ENCODE data around the gene FBXW10.
"Not testable (repeated sequence)": the region's sequence is repeated elsewhere in the genome, so short reads cannot be mapped to it uniquely, and the experiment has no call there.

Gene FBXW10

DNA sequence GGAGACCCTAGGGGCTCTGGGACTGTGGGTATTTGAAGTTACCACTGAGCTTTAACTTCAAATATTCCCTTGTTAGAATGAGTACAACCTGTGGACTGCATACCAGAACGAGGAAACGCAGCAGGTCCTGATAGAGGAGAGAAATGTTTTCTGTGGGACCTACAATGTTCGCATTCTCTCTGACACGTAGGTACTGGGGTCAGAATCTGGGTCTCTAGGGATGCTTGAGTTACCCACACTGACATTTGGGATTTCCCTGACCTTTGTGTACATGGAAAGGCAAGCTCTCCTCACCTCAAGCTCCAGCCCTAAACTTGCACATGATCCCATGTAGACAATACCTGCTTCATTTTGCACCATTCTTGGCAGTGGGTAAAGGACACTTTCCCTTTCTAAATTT is 12.1 kb downstream of the FBXW10 start:
- not testable (repeated sequence) for DNase-seq

GRCh38 chr17:18757368-18758044 is 13.7 kb downstream of the FBXW10 start:
- DNase-seq, result not testable (repeated sequence)

DNA sequence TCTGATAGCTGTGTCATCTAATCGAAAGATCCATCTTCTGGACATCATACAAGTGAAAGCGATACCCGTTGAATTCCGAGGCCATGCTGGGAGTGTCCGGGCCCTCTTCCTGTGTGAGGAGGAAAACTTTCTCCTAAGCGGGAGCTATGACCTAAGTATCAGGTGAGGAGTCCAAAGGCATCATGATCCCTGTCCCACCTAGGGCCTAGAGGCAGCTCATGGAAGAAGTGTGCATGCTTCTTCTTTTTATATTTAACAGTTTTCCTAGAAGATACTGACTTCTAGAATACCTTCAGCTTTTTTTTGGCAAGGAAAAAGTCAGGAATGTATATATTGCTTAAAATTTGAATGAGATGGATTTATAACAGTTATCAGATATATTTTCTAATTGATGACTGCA is 14.5 kb downstream of the FBXW10 start:
- DNase-seq, result not testable (repeated sequence)

- DNase-seq, result not testable (repeated sequence)
Measured at GRCh38 chr17:18760221-18760620, 16.4 kb downstream of the FBXW10 start.

DNA sequence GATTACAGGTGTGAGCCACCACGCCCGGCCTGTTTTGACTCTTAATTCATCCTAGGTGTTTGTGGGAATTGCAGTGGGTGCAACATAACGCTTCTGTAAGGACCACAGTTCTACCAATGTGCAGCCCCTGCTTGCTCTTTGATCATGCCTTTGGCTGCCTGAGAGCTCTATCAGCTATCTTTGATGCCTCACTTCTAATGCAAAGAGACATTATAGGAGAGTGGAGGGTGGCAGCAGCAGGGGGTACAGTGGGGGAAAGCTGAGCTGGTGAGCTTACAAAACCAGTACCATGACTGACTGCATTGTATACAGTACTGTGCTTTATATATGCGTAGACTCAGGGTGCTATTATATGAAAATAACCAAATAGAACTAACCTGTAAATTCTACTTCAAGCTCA is 26.7 kb downstream of the FBXW10 start:
- not testable (repeated sequence) for DNase-seq

DNA sequence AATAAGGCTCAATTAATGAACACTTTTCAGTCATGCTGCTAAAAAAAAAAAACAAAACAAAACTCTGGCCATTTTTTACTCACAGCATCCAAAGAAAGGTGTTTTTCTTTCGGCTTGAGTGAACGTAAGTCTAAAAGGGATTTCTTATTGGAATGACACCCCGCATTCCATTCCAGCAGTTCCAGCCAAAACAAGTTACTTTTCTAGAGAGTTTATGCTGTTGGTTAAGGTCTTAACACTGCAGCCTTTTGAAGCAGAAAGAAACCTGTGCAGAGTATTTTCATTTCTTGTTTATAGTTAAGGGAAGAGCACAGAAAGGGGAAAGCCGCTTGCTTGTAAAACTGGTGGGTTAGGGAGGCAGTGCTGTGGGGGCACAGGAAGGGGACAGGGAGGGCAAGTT is 27.2 kb downstream of the FBXW10 start:
- DNase-seq, result not testable (repeated sequence)

GRCh38 chr17:18772471-18772870 is 28.6 kb downstream of the FBXW10 start:
- no peak for DNase-seq

- DNase-seq, result peak; percentile 98
Measured at GRCh38 chr17:18780991-18781718, 37.3 kb downstream of the FBXW10 start, which contains the start of gene TVP23B. Gene TVP23B, plus strand, starts transcription at chr17:18781183. Its CDS starts 111 bp downstream, at chr17:18781294.

DNA sequence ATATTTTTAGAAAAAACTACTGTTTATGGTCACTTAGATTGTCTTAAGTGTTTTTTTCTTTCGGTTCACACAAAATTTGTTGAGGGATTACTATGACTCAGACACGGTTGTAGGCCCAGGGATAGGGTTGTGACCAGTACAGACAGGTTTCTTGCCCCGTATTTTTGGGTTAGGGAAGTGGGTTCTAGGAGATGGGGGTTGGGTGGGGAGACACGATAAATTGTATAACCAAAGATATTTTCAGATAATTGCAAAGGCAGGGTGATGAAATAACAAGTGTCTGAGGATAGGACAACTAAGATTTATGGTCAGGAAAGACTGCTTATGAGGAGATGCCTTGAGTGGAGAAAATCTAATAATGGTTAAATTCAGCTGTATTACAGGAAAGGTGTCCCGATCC is 38.0 kb downstream of the FBXW10 start:
- not testable (repeated sequence) for DNase-seq

DNA sequence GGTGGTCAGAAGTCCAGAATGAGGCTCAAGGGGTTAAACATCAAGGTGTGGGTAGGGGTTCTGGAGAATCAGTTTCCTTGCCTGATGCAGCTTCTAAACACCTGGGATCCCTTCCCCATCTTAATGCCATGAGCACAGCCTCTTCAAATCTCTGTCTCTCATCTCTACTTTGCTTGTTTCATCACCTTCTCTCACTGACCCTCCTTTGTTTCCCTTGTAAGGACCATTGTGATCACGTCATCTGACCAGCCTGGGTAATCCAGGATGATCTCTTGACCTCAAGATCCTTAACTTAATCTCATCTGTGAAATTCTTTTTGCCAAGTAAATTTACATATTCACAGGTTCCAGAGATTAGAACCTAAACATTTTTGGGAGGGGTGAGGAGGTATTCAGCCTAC is 42.1 kb downstream of the FBXW10 start:
- DNase-seq, result not testable (repeated sequence)

GRCh38 chr17:18786890-18787289 is 43.0 kb downstream of the FBXW10 start:
- DNase-seq, result not testable (repeated sequence)

- DNase-seq, result not testable (repeated sequence)
Measured at GRCh38 chr17:18791402-18791801, 47.5 kb downstream of the FBXW10 start.

DNA sequence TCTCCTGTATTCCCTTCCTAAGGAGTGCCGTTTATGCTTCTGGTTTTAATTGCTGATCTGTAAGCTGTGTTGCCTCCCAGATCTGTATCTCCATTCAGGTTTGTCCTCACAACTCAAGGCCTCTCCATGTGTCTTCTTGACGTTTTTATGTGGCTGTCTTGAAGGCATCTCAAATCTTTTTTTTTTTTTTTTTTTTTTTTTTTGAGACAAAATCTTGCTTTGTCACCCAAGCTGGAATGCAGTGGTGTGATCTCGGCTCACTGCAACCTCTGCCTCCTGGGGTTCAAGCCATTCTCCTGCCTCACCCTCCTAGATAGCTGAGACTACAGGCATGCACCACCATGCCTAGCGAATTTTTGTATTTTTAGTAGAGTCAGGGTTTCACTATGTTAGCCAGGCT is 51.0 kb downstream of the FBXW10 start:
- DNase-seq, result not testable (repeated sequence)

- DNase-seq, result not testable (repeated sequence)
Measured at GRCh38 chr17:18796887-18797286, 53.0 kb downstream of the FBXW10 start.

DNA sequence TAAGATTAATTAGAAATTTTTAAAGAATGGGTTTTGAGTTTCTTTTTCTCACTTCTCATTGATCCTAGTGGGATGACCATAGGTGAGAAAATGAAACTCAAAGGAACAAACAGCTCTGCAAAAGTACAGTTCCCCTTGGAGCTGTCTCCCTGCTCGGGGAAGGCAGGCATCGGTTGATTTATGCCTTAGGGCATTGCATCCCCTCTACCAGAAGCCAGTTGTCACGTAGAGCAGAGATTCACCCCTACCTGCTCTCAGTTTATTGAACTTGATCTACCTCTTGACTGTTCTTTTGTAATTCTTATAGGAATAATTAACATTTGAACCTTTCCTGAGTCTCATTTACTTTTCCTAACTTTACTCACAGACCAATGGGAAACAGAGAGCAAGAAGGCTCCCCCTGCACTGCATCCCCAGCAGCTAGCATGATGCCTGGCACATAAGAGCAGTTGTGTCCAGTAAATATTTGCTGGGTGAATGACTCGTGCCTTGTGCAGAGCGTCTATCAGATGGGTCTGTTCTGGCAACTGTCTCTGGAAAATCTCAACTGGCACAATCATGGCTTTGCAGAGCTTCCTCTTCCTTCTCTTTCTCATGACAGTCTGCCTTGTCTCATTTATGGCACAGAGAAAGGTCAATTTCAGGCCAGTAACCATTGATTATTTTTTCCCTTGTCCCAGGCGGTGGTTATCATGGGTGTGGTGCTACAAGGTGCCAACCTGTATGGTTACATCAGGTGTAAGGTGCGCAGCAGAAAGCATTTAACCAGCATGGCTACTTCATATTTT is 59.8 kb downstream of the FBXW10 start:
- not testable (repeated sequence) for DNase-seq

DNA sequence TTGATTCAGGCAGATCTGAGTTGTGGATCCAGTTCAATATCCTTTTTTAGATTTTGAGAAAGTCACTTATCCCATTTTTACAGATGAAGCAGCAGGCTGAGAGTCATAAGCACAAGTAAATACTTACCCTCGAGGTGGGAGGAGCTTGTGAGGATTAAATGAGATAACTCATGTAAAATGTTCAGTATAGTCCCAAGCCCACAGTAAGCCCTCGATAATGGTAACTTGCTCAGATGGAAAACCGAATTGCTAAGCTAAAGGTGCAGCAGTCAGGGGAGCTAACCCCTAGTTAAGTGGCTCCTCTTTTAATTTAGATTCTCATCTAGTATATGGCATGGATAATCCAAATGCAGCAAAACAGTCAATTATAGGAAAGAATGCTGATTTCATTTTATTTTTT is 72.1 kb downstream of the FBXW10 start:
- DNase-seq, result not testable (repeated sequence)

GRCh38 chr17:18816489-18817371 is 72.9 kb downstream of the FBXW10 start:
- DNase-seq, result peak; percentile 31

- DNase-seq, result not testable (repeated sequence)
Measured at GRCh38 chr17:18821430-18821829, 77.6 kb downstream of the FBXW10 start.

- DNase-seq, result not testable (repeated sequence)
Measured at GRCh38 chr17:18827613-18828012, 83.8 kb downstream of the FBXW10 start.

All from stimulated activated CD4-positive, alpha-beta T cell treated with anti-CD3 and anti-CD28 coated beads, Interleukin-15, amount 100 ng/mL, for 24 hours (primary cell).